Effector CD4-positive, alpha-beta T cell (primary cell): ENCODE results near the gene EIF3C.
"Not testable (repeated sequence)": the region's sequence is repeated elsewhere in the genome, so short reads cannot be mapped to it uniquely, and the experiment has no call there.

Experiments
- DNase-seq: peaks from one replicate; pipeline ENCODE4 v3.0.0-alpha.2; 2020
- total RNA-seq: gene quantifications from one replicate; lab custom pipeline; 2026; lab: John Stamatoyannopoulos, UW

The EIF3C gene
- 5.8 reads per million, percentile 22 among the genes with 10 or more reads in this experiment for total RNA-seq

- not testable (repeated sequence) for DNase-seq
These were observed at the start of gene EIF3C for GRCh38 chr16:28711220-28712083. Gene EIF3C, plus strand, starts transcription at chr16:28711464. Its CDS starts 223 bp downstream, at chr16:28711687.

GRCh38 chr16:28666264-28666663 lies 45.0 kb upstream of the EIF3C start:
- not testable (repeated sequence) for DNase-seq

- DNase-seq: not testable (repeated sequence)
These were observed 43.8 kb upstream of the EIF3C start for GRCh38 chr16:28667480-28667879.

GRCh38 chr16:28668199-28668598 lies 43.1 kb upstream of the EIF3C start:
- DNase-seq: not testable (repeated sequence)

GRCh38 chr16:28688327-28688952 lies 22.8 kb upstream of the EIF3C start:
- DNase-seq: not testable (repeated sequence)

GRCh38 chr16:28689425-28689824 lies 21.8 kb upstream of the EIF3C start:
- not testable (repeated sequence) for DNase-seq

- DNase-seq: not testable (repeated sequence)
These were observed 19.5 kb upstream of the EIF3C start for GRCh38 chr16:28691722-28692121.

GRCh38 chr16:28693257-28693950 lies 17.9 kb upstream of the EIF3C start:
- not testable (repeated sequence) for DNase-seq

GRCh38 chr16:28699792-28700191 lies 11.5 kb upstream of the EIF3C start:
- not testable (repeated sequence) for DNase-seq

- not testable (repeated sequence) for DNase-seq
These were observed 10.9 kb upstream of the EIF3C start for GRCh38 chr16:28700349-28700748.

- DNase-seq: not testable (repeated sequence)
These were observed 9.9 kb upstream of the EIF3C start for GRCh38 chr16:28701384-28701783.

- DNase-seq: not testable (repeated sequence)
These were observed 7.0 kb upstream of the EIF3C start for GRCh38 chr16:28704246-28704645.

GRCh38 chr16:28722852-28723650 lies 11.8 kb downstream of the EIF3C start:
- DNase-seq: not testable (repeated sequence)

- DNase-seq: not testable (repeated sequence)
These were observed 20.0 kb downstream of the EIF3C start for GRCh38 chr16:28731253-28731652.

GRCh38 chr16:28732455-28733124 lies 21.3 kb downstream of the EIF3C start:
- DNase-seq: not testable (repeated sequence)

- not testable (repeated sequence) for DNase-seq
These were observed 28.5 kb downstream of the EIF3C start for GRCh38 chr16:28739787-28740186.

GRCh38 chr16:28740631-28741030 lies 29.4 kb downstream of the EIF3C start:
- not testable (repeated sequence) for DNase-seq

- not testable (repeated sequence) for DNase-seq
These were observed 30.0 kb downstream of the EIF3C start for GRCh38 chr16:28741295-28741694.

- DNase-seq: not testable (repeated sequence)
These were observed 35.5 kb downstream of the EIF3C start for GRCh38 chr16:28746618-28747350.

- peak; percentile 10 for DNase-seq
These were observed 38.8 kb downstream of the EIF3C start for GRCh38 chr16:28749997-28750465.
